HPDE6-E6E7 (cell line): ENCODE results near the gene RBFOX1.

ENCODE experiments used
- DNase-seq: peaks from one replicate; pipeline ENCODE4 v3.0.0; 2011; ENCODE audit warnings: missing footprints; ENCODE audit errors: extremely low spot score

The RBFOX1 gene

DNA sequence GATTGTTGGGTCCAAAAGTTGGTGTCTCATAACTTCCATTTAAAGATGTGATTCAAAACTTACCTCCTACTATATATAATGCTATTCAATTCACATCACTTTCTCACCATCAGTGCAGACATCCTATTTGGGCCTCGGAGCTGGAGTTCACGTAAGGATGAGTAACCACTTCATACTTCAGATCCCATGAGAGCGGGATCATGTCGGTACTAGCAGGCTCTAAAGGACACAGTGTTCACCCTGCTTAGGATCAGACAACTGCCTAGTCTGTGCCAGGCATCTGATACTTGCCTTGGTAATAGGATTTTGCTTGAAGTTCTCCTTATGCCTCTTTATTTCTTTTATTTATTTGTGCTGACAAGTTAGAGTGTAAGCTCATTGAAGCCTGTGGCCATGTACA, 39.5 kb downstream of the RBFOX1 start:
- DNase-seq: no peak

DNA sequence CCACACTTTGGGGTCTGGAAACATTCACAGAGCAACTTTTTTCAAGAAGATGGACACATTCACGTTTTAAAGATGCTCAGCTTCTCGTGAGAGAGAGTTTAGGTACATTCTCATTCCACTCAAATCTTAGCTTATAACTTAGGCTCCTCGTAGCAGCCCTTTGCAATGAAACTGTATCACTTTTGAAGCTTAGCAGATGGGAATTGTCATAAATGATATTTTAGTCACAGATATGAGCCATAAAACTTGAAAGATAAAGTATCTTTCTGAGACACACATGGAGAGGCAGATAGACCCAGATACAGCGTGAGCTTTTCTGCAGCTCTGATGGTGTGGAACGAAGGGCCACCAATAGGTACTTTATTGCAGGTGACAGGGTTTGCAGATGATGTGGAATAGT, 41.1 kb downstream of the RBFOX1 start:
- no peak for DNase-seq

DNA sequence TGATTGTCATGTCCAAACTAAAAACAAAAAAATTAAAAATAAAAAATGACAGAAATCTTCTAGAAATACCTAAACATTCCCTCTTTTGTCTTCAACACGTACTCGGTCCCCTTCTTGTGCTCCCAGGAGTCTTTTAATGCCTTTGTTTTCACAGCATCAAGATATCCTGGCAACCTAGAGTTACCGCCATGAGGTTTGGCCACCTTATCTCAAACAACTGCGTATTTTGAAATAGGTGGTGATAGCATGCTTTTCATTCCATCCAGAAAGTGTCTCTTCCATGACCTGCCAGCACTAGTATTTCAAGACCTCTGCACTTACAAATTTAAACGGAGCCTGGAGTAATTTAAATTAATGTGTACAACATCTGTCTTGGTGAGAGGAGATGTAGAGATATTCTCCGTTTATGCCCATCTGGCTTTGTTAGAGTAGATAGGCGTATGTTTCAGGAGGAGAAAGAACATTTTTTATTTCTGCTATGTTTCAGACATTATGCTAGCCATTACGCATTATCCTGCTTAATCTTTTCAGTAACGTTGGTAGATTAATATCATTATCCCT, 42.0 kb downstream of the RBFOX1 start:
- no peak for DNase-seq

DNA sequence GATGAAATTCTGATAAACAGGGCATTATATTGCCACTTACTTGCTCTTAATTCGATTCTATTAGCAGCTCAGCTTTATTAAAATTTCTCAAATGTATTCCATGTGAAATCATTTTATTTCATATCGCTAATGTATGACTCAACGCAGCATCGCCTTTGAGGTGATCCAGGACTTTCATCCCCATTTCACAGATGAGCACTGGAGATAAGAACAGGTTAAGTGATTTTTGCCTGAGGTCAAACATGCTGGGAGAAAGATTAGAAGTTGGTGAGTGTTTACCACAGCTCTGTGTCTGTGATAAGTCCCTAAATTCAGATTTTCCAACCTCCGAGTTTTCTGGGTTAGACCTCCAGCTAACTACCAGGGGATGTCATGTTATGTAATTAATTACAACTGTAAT, 43.6 kb downstream of the RBFOX1 start:
- no peak for DNase-seq

DNA sequence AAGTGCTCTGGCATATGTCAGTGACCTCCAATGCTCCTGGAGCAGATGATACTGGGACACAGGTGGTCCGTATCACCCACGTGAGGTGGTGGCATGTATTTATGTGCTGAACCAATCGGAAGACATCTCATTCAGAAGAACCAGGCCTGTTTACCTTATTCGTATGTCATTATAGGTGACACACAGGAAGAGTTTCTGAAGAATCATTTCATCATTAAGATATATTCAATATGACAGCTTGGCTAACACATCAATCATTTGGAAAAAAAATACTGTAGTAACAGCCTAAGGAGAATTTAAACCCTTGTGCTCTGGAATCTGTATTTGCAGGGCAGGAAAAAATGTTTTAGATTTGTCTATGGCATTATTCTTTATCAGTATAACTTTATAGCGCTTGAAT, 44.6 kb downstream of the RBFOX1 start:
- no peak for DNase-seq

- no peak for DNase-seq
Observed at GRCh38 chr16:7378024-7378695, 45.5 kb downstream of the RBFOX1 start.

DNA sequence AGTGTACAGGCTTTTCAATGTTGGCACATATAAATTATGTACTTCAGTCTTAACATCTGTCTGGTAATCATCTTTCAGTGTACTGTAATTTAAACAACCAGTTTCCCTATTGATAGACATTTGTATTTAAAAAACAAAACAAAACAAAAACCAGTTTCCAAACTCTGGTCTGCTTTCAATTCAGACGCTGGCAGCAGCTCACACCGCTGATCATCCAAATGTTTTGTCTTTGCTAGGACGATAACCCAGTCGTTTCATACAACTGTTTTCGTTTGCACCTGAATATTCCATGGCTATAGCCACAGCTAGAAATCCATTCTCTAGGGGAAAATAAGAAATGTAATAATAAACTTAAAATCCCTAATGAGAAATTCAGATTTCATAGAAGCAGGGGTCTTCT, 47.8 kb downstream of the RBFOX1 start:
- no peak for DNase-seq

DNA sequence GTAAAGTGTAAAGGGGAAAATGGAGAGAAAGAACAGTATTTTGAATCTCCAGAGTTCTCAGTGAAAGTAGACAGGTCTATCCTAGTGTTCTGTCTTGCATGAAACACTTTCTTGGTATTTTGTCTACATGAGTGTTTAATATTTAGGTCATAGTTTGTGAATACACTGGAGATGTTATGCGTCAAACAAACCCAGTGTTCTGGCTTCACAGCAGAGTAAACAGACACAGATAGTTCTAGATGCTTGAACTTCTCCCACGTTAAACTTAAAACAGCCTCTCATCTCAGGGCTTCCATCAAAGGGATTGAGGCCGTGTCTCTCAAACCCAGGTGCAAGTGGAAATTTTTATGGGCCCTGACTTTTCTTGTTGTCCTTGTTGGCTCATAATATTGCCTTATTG, 48.3 kb downstream of the RBFOX1 start:
- no peak for DNase-seq

DNA sequence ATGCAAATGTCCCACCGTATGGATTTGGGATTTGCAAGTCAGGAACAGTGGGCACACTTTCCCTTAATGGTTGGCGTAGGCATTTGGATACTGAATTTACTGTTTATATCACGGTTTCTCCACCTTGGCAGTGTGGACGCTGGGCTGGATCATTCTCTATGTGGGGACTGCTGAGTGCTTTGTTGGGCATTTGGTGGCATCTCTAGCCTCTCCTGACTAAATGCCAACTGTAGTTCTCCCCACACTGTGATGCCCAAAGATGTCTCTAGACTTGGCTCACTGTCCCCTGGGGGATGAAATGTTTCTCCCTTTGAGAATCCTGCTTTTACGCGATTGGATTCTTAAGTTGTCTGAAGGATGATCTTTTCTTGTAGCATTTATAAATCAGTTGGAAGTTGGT, 49.0 kb downstream of the RBFOX1 start:
- DNase-seq: no peak

GRCh38 chr16:7382521-7382920, 49.9 kb downstream of the RBFOX1 start:
- DNase-seq: no peak

DNA sequence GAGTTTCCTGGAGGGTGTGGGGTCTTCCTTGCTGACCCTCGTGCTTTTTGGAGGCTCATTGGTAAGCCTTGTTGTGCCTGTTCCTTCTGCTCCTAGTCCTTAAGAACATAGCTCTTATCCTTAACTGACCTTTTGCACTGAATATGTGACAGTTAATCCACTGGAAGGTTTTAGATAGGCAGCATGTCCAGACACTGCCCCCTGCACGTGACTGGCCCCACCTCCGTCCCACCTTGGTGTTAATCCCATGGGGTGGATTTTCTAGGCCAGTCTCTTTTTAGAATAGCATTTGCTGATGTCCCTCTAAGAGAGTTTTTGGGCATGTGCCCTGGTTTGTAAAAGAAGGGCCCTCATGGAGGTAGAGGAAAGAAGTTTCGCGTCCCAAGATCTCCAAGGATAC, 58.3 kb downstream of the RBFOX1 start:
- DNase-seq: no peak

DNA sequence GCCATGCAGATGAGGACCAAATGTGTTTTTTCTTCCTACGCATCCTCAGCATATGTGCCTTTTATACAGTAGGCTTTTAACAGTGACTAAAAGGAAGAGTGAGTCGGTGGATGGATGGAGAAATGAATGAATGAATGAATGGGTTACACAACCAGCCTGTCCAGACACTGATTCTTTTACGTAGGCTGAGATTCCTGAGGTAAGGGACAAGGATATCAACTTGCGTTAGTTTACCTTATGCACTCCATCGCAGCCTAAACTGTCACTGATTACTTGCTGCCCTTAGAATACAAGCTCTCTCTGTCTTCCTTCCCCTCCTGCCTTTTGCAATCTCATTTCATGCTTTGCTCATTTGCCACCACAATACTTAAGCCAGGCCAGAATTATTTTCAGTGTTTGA, 59.0 kb downstream of the RBFOX1 start:
- DNase-seq: no peak

- no peak for DNase-seq
Observed at GRCh38 chr16:7392206-7392605, 59.6 kb downstream of the RBFOX1 start.

- DNase-seq: no peak
Observed at GRCh38 chr16:7393680-7394079, 61.0 kb downstream of the RBFOX1 start.

DNA sequence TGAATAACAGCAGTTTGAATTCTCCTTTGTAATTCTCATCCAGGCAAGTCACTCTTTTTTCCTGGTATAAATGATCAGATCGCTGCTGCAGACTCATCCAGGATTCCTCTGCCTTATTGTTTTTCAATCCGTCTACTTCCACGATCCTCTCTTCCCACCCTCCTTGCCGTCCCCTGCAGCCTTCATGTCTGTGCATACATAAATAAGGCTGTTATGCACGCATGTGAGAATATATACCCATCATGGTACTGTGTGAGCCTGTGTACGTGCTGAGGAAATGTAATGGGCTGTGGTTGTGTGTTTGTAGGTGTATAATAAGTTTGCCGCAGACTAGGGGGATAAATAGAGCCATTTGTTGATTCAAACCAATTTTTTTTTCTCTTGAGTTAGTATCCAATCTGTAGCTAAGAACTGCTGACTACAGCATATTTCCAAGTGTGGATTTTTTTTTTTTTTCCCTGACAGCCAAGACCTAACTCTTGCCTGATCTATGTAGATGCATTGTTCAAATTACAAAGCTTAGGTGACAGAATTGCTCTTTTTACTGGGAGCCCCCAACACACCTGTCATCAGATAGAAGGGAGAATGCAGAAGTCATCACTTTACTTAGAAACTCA, 62.2 kb downstream of the RBFOX1 start:
- no peak for DNase-seq

DNA sequence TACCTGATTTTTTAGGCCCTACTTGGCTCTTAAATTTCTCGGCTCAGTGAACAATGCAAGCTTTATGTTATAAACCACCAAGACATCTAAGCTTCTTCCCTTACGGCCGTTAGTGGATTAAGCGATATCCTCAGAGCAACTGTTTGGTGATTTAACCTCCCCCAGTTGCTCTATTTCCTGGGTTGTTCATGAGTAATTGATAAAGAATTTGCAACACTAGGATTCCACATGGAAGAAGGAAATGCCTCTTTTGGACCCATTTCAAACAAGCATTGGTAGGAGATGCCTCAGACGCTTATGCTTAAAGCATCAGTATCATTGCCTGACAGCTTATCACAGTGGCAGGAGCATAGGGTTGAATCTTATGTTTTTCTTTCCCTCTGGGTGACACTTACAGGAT, 65.3 kb downstream of the RBFOX1 start:
- DNase-seq: no peak

GRCh38 chr16:7398536-7398935, 65.9 kb downstream of the RBFOX1 start:
- DNase-seq: no peak

GRCh38 chr16:7399296-7399695, 66.7 kb downstream of the RBFOX1 start:
- no peak for DNase-seq

DNA sequence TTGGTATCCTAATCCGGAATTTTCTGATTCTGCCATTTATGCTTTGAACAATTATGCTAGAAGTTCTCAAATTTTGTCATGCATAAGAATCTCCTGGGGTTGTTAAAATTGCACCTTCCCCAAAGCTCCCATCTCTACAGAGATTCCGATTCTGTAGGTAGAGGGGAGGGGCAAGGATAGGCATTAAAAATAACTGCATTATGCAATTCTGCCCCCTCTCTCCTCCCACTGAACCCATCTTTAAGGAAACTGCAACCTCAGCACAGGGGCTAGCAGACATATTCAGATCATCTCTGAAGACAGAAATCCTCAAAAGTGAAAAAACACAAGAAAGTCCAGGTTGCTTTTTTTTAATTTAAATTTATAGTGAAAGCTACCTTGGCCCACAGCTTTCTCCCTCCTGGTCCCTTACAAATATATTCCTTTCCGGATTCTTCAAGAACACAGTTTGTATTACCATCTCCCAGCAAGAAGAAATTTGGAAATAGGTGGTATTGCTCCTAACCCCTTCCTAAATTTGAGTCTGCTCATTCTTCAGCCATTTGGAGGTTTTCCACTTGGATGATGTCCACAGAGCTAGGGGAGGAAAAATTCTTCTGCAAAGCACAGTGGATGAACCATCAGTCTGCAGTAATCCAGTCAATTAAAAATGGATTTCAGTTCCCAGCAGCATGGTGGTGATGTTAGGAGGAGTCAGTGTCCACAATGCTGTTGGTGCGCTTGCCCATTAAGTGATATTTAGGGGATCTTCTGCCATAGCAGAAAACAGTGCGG, 67.7 kb downstream of the RBFOX1 start:
- DNase-seq: no peak

DNA sequence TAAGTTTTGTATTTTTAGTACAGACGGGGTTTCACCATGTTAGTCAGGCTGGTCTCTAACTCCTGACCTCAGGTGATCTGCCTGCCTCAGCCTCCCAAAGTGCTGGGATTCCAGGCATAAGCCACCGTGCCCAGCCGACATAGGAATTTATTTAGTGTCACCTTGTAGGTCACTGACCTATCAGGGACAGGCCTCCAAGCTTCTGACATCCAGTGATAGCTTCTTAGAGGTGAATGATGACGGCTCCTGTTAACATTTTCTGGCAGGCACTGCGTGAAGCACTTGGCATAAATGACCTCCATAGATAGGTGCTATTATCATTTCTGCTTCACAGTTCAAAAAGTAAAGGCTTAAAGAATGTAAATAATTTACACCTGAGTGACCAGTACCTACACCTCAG, 71.6 kb downstream of the RBFOX1 start:
- no peak for DNase-seq

- no peak for DNase-seq
Observed at GRCh38 chr16:7405166-7405565, 72.5 kb downstream of the RBFOX1 start.

DNA sequence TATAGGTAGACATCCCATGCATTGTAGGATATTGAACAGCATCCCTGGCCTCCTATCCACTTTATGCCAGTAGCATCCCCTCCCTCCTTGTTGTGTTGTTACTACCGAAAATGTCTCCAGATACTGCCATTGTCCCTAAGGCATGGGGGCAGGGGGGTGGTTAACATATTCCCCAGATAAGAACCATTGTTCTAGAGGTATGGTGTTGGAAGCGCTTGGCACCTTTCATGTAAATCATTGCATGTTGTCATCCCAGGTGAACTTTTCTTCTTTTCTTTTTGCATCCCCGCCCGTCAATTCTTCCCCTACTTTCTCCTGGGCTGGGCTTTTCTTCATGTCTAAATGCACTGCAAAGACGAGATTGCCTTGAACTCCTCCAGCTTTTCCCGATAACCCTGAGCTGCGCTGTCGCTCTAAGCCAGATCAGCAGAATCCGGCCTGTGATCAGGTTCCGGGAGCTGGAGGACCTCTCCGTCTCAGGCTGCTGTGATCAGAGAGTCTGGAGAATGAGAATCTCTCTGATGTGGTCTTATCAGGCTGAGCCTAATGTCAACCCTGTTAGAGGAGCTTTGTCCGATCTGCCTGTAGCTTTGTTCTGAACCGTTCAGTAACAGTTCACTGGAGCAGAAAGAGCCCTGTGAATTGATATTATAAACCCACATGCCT, 76.2 kb downstream of the RBFOX1 start:
- DNase-seq: no peak
